Erythroblast (primary cell): ENCODE measurements around the gene RNASEH2C.

Experiments used
- GATA1 ChIP-seq: IDR thresholded peaks from 2 replicates; pipeline ENCODE4 v1.6.1; 2011; ENCODE audit warnings: low read depth, mild to moderate bottlenecking, control low read depth, low read length, moderate library complexity
- POLR2A ChIP-seq: IDR thresholded peaks from 2 replicates; pipeline ENCODE4 v1.6.1; 2011; ENCODE audit warnings: mild to moderate bottlenecking, low read length

- TF ChIP-seq POLR2A (no peak), GATA1 (no peak)
Observed at GRCh38 chr11:65708451-65708850, 12.1 kb downstream of the RNASEH2C start.
